OCI-LY7 (cell line): Measurements from ENCODE around the gene POU1F1. TPM values are rescaled to one million over a fixed set of nuclear protein-coding genes. Genes with fewer than 3 reads are reported as not detected.

Source experiments
- BruUV-seq: library from RNA; stranded (reverse); fragments of 400-500 nt; replicated peaks from 2 replicates; lab custom pipeline; 2021; lab: Mats Ljungman, UMichigan
- CTCF ChIA-PET: fragments of 300-600 bp; sonication (Branson Sonifier 250); formaldehyde crosslinking; loops from one replicate; lab custom pipeline; 2022; ENCODE audit warnings: antibody characterized with exemption; ENCODE audit not compliant: unreplicated experiment; lab: Charles Lee
- POLR2A ChIA-PET: fragments of 300-600 bp; sonication (Branson Sonifier 250); formaldehyde crosslinking; loops from one replicate; lab custom pipeline; 2022; ENCODE audit warnings: antibody characterized with exemption; lab: Charles Lee
- DNase-seq: peaks from one replicate; pipeline ENCODE4 v3.0.0-alpha.2; 2015; ENCODE audit warnings: low spot score
- H2AFZ ChIP-seq: fragments of 200-600 bp; sonication (generic), shearing (Covaris generic); 2 replicates; pipeline ENCODE4 v1.6.1; 2014; ENCODE audit warnings: mild to moderate bottlenecking, antibody characterized with exemption, low read length, moderate library complexity
- H3K27ac ChIP-seq: fragments of 200-600 bp; sonication (generic); 2 replicates; pipeline ENCODE4 v1.5.1; 2014; ENCODE audit warnings: mixed run types, low read depth, mild to moderate bottlenecking, moderate library complexity, low read length, inconsistent platforms; ENCODE audit not compliant: poor library complexity, severe bottlenecking
- H3K36me3 ChIP-seq: fragments of 200-600 bp; sonication (generic); 2 replicates; pipeline ENCODE4 v1.6.1; 2014; ENCODE audit warnings: mild to moderate bottlenecking, antibody characterized with exemption, low read length, moderate library complexity, mixed read lengths; ENCODE audit not compliant: insufficient read depth
- H3K4me1 ChIP-seq: fragments of 200-600 bp; sonication (generic); 2 replicates; pipeline ENCODE4 v1.5.1; 2014; ENCODE audit warnings: mild to moderate bottlenecking, low read length; ENCODE audit not compliant: insufficient read depth, poor library complexity, severe bottlenecking
- H3K4me2 ChIP-seq: fragments of 200-600 bp; sonication (generic); 2 replicates; pipeline ENCODE4 v1.6.1; 2014; ENCODE audit warnings: mild to moderate bottlenecking, low read length
- H3K4me3 ChIP-seq: fragments of 200-600 bp; sonication (generic); 2 replicates; pipeline ENCODE4 v1.5.1; 2014; ENCODE audit warnings: mild to moderate bottlenecking, low read depth, low read length; ENCODE audit not compliant: poor library complexity, severe bottlenecking
- H3K79me2 ChIP-seq: fragments of 200-600 bp; sonication (generic); 2 replicates; pipeline ENCODE4 v1.6.1; 2016; ENCODE audit warnings: low read depth, mild to moderate bottlenecking, low read length, moderate library complexity, mixed read lengths; ENCODE audit not compliant: insufficient read depth
- H3K9me2 ChIP-seq: fragments of 200-600 bp; sonication (generic); 2 replicates; pipeline ENCODE4 v1.6.1; 2016; ENCODE audit warnings: mild to moderate bottlenecking, low read length, mixed read lengths; ENCODE audit not compliant: insufficient read depth
- H3K9me3 ChIP-seq: fragments of 200-600 bp; sonication (generic); 2 replicates; pipeline ENCODE4 v1.6.1; 2014; ENCODE audit warnings: mild to moderate bottlenecking, mixed run types, low read length, mixed read lengths
- H4K20me1 ChIP-seq: fragments of 200-600 bp; sonication (generic); 2 replicates; pipeline ENCODE4 v1.6.1; 2014; ENCODE audit warnings: mild to moderate bottlenecking, antibody characterized with exemption, low read length, moderate library complexity, mixed read lengths; ENCODE audit not compliant: insufficient read depth
- CTCF ChIP-seq: fragments of 200-600 bp; sonication (generic); conservative IDR thresholded peaks from 2 replicates; pipeline ENCODE4 v1.5.1; 2014; ENCODE audit warnings: mild to moderate bottlenecking, antibody characterized with exemption, low read length, moderate library complexity, mixed read lengths
- EZH2phosphoT487 ChIP-seq: fragments of 200-600 bp; sonication (generic); IDR thresholded peaks from 2 replicates; pipeline ENCODE4 v1.6.1; 2018; ENCODE audit warnings: low read depth, borderline replicate concordance, mild to moderate bottlenecking, mixed run types, antibody characterized with exemption, low read length, moderate library complexity, mixed read lengths
- intact Hi-C: fragments of 100-400 bp; cut with micrococcal nuclease; formaldehyde crosslinking; loops from one replicate; pipeline ENCODE4 v1.10.0; 2022; ENCODE audit not compliant: unreplicated experiment
- total RNA-seq, 2 experiments: library from RNA; depleted of rRNA in 1 of 2; stranded (reverse); fragments of >200 nt in 1 of 2; shearing (Covaris generic) in 1 of 2; gene quantifications; 2 replicates each; pipeline ENCODE4 v1.2.3, GENCODE V29; 2014 to 2022

POU1F1 gene
- total RNA-seq, 2 experiments from 2014 or later, result not detected

GRCh38 chr3:87225659-87226058, 50.7 kb downstream of the POU1F1 start:
- Histone ChIP-seq H3K79me2 (peaks cover 29% of the 10 kb centered on the region; the same call in 1 of the 2 replicates), H3K27ac (no peak overlapping the region), H4K20me1 (peaks cover 9% of the 10 kb centered on the region), H3K4me3 (no peak overlapping the region), H3K4me2 (no peak overlapping the region), H3K9me2 (no peaks in the 10 kb centered on the region), H3K9me3 (no peaks in the 10 kb centered on the region), H3K36me3 (no peaks in the 10 kb centered on the region), H2AFZ (no peak overlapping the region), H3K4me1 (peaks cover 18% of the 10 kb centered on the region)
- DNase-seq, result no peak
- ChIA-PET CTCF (no interaction called here), POLR2A (interaction anchor here (0.6 to 1.4 kb wide), 5 partner anchors 9 to 1343 kb away, joined by 3 to 5 read pairs (median 3); no protein-coding TSS in a partner anchor)
- BruUV-seq, result no TSS peak
- intact Hi-C loops, result loop anchor here (5.0 kb wide), 1 partner anchor 922 kb away; the partner anchor contains the start of gene C3orf38
- TF ChIP-seq CTCF (no peak), EZH2phosphoT487 (no peak)

GRCh38 chr3:87219611-87220010, 56.8 kb downstream of the POU1F1 start:
- H3K9me3 ChIP-seq, result no peaks in the 10 kb centered on the region
- H3K36me3 ChIP-seq, result no peaks in the 10 kb centered on the region
- no peak for DNase-seq
- intact Hi-C loops, result no loop called here
- TF ChIP-seq EZH2phosphoT487 (no peak), CTCF (no peak)
- no peak overlapping the region for H3K4me3 ChIP-seq
- no peak overlapping the region for H3K27ac ChIP-seq
- H3K79me2 ChIP-seq, result no peaks in the 10 kb centered on the region
- H3K4me2 ChIP-seq, result no peak overlapping the region
- no peaks in the 10 kb centered on the region for H3K9me2 ChIP-seq
- no peaks in the 10 kb centered on the region for H4K20me1 ChIP-seq
- CTCF ChIA-PET, result no interaction called here
- POLR2A ChIA-PET, result no interaction called here
- H3K4me1 ChIP-seq, result no peaks in the 10 kb centered on the region
- no peak overlapping the region for H2AFZ ChIP-seq
- BruUV-seq, result no TSS peak

GRCh38 chr3:87218560-87218959, 57.8 kb downstream of the POU1F1 start:
- Histone ChIP-seq H4K20me1 (no peaks in the 10 kb centered on the region), H2AFZ (no peak overlapping the region), H3K4me2 (no peak overlapping the region), H3K36me3 (no peaks in the 10 kb centered on the region), H3K79me2 (no peaks in the 10 kb centered on the region), H3K9me2 (no peaks in the 10 kb centered on the region), H3K4me1 (no peaks in the 10 kb centered on the region), H3K27ac (no peak overlapping the region), H3K4me3 (no peak overlapping the region), H3K9me3 (no peaks in the 10 kb centered on the region)
- intact Hi-C loops, result no loop called here
- DNase-seq, result no peak
- CTCF ChIA-PET, result no interaction called here
- TF ChIP-seq EZH2phosphoT487 (no peak), CTCF (no peak)
- no TSS peak for BruUV-seq
- POLR2A ChIA-PET, result no interaction called here
